ENCODE results near the gene RTP2.
A peak's percentile ranks its signal among the peaks of the same experiment; 100 is the strongest.

RTP2 gene, protein sequence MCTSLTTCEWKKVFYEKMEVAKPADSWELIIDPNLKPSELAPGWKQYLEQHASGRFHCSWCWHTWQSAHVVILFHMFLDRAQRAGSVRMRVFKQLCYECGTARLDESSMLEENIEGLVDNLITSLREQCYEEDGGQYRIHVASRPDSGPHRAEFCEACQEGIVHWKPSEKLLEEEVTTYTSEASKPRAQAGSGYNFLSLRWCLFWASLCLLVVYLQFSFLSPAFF

GRCh38 chr3:187702507-187703033 lies at the start of gene RTP2:
Gene RTP2, minus strand, starts transcription at chr3:187702557. Its CDS starts 429 bp downstream, at chr3:187702128.
- no peak for FAIRE-seq

GRCh38 chr3:187750513-187751123 lies 48.3 kb upstream of the RTP2 start:
- FAIRE-seq, result no peak

DNA sequence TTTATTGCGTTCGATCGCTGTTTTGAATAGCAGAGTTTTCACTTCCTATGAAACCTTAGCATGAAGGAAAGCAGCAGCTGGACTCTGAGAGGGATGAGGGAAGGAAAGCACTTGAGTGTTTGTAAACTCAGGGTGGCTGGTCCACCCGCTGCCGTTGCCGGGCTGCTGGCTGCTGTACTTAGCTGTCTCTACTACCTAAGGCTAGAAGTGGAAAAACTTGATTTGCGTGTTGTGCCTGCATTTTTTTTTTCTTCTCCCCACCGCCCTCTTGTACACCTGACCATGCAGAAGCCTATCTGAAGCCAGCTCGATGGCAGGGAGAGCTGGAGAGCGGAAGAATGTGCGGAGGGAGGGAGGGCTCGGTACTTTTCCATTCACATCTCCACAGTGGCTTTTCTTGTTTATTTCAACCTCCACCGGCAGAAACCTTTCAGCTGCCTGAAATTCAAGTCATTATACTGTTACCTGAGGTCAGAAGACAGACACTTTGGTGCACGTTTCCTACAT lies 47.7 kb upstream of the RTP2 start:
- FAIRE-seq, result no peak

GRCh38 chr3:187748050-187748481 lies 45.7 kb upstream of the RTP2 start:
- peak; percentile 83 for FAIRE-seq

- no peak for FAIRE-seq
Measured at GRCh38 chr3:187747506-187747905, 45.1 kb upstream of the RTP2 start.

DNA sequence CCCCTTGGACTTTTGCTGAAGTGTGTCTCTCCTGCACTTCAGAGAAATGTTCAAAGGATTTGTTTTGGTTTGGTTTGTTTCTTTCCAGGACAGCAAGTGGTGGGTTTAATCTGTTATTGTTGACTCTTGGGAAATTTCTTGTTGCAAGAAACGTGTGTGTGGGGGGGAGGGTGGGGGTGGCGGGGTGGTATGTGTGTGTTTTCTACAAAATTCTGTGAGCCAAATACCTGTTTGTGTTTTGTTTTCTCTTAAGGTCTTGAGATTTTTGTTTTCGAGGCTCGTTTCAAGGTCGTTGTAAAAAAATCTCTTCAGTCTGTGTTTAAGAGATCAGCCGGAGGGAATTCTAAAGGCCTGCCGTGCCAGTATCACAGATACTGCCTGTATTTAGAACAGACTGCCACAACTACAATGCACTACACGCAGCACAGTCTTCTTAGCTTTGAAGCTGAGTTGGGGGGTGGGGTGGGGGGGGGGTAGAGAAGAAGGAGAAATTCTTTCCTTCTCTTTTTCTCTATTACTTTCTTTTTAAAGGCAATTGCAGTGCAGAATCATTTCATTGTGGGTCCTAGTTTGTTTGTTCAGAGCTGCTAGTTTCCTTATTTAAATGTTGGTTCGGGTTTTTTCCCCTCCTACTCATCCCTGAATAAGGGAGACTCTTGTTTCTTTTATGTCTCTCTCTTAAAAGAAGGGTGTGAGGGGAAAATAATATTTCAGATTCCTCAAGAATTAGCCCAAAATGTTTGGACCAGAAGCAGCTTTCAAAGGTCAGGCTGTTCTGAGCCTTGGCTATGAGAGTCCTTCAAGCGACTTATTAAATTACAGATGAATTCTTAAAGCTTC lies 44.3 kb upstream of the RTP2 start:
- no peak for FAIRE-seq

GRCh38 chr3:187746059-187746441 lies 43.7 kb upstream of the RTP2 start:
- FAIRE-seq, result no peak

DNA sequence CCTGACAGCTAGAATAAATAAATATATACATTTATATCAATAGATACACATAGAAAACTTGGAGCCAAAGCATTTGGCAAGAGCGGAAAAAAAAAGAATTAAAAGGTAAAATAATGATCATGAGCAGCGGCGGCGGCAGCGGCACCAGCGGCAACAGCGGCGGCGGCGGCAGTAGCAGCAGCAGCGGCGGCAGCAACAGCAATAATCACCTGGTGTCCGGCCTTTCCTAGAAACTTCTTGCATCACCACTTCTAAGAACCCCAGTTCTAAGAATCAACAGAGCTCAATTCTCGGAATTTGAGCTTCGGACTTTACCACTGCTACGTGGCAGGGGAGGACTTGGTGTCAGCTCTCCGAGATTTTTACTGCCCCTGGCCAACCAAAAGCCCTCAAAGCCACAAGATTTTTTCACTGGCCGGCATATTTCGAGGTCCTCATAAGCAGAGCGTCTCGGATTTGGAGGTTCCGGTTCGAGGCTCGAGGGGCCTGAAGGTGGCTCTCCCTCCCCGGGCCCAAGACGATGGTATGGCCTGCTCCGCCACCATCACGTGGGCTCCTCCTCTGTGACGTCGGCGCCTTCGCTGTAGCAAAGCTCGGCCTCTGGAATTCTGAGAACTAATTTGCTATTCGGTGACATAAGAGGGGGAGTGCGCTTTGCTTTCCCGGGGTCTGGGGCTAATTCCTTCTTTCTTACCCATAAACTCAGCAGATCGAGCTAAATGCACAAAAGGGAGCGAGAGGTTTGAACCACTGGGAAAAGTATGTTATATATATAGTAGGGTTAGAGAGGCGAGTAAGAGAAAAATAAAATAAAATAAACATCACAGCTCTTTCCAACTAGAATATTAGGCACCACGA lies 43.1 kb upstream of the RTP2 start, which contains the start of gene BCL6:
Gene BCL6 (minus strand): TSS at position 268 of the 858 bp plus-strand sequence. CDS start 11,775 bp downstream, outside the sequence.
- peak; percentile 69 for FAIRE-seq

DNA sequence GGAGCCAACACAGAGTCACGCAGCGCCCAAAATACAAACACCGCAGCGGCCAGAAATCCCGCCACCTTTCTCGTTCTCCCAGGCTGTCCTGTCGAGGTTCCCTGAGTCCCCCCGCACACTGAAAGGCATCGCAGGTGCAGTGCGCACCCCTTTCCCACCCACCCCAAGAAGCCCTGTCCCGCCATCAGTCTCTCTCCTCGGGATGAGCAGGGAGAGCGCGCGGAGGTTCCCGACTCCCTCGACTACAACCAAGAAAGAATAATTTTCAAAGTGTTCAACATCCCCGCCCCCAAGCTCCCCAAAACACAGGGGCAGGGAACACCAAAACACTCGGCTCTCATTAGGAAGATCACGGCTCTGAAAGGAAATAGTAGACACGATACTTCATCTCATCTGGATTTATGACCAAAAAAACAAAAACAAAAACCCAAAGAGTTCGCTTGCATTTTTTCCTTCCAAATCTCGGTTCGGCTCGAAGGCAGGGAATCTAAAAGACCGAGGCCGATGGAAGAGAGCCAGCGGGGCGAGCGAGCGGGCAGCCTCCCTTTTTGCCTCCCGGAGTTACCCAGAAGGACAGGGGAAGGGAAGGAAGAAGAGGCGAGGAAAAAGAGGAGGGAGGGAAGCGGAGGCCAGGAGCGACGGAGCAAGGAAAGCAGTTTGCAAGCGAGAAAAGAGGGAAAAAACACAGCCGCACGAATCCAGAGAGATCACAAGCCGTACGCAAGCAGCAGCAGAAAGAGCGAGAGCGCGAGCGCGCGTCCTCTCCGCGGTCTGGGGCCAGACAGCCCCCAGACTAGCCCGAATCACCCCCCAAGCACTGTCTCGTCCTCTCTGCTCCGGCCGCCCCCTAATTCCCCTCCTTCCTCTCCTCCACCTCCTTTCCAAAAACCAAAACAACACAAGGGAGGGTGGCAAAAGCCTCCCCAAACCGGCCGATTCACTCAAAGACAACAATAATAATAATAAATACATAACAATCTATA lies 42.1 kb upstream of the RTP2 start:
- no peak for FAIRE-seq

DNA sequence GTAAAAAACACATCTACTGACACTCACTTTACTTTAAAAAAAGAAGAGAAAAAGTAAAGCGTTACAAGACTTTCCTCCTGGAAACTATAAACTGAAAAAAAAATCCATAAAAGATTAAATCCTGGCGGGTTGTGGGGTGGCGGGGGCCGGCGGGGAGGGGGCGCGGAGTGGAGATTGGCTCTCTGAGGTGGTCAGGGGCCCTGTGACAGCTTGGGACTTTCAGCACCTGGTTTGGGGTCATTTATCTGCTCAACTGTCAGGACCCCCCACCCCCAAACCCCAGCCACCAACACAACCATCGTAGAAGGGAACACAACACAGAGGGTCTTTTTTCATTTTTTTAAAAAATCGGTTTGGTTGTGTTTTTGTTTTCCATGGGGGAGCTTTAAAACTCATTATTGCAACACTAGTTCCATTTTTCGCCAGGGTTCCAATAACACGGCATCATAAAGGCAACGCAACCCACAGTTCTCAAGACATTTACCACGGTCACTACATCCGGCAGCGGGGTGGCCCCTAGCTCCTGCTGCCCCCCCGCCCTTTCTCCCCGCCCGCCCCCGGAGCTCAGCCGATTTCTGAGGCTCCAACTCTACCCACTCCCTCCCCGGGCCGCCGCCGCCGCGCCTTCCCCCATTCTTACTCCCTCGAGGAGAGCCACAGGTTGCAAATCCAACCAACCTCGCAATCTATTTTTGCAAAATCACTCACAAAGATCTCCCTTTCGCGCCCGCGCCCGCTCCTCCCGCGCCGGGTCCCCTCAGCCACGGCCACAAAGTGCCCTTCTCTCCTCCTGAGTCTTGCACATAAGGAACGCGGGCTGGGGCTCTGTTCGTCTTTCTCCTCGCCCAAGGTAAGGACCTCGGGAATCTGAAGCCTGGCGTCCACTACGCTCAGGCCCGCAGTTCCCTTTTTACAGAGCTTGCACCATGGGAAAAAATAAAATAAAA lies 41.1 kb upstream of the RTP2 start:
- no peak for FAIRE-seq

DNA sequence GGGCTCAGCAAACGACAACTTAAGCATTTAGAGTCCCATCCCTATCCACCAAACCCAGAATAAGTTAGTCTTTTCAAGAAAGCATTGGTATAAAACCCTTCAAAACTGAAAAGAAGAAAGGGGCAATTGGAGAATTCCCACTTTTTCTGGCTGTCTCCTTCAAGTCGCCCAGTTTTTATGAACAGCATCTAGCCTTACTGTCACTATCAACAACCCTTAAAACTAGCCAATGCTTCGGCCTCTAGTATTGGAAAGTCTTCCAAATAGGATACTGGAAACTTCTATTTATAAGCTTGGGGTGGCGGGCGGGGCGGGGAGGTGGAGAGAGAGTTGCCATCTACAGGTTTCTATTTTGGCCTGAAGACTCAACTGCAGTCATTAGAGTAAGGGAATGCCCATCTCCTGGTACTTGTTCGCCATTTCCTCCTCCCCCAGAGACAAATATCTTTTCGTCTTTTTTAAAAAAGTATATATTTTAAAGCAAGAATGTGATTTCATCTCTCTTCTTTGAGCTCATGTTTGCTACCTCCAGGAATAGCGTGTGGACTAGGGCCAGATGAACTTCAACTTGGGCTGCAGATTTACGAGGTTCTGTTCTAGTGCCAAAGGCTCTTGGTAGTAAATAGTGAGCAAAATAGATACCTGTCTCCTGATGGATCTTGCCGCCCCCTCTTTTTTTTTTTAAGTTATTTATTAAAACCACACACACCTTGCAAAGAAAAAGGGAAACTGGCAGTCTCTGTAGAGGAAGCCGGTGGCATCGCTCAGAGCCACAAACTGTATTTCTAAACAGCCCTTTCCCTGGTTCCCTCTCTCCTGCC lies 40.2 kb upstream of the RTP2 start:
- FAIRE-seq, result no peak

DNA sequence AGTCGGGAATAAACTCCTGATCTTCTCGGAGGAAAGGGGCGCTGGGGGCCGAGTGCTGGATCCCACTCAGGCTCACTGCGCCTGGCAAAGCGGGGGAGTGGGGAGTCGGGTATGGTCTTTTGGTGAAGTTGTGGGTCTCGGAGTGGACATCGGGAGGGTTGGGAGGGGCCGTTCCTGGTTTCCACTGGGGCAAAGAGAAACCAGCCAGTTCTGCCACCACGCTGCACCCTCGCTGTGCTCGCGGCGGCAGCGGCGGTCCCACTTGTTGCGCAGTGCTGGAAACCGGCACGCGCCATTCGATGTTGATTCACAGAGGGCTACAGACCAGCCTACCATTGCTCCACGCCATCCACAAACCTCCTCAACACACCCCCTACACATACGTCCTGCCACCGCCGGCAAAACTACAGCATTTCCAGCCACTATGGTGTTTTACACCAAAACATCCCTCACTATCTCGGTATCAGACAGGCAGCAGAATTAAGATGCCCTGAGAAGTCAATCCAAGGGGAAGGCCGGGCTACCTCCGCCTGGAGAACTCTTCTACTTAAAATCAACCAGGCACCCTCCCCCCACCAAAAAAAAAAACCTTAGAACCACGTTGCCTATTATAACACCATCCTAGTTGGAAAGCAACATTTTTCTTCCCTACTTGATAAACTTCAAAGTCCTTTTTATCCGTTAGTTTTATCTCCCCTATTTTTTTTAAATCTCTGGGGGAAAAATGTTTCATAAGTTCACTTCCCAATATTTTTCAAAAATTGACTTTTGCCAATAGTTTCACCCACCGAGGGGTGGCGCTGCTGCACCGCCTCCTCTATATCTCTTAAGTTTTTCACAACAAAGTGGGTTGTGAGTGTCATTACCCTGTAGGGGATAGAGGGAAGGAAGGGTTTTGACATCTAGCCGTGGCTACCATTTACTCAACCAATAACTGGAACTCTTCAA lies 39.3 kb upstream of the RTP2 start:
- FAIRE-seq, result peak; percentile 72

DNA sequence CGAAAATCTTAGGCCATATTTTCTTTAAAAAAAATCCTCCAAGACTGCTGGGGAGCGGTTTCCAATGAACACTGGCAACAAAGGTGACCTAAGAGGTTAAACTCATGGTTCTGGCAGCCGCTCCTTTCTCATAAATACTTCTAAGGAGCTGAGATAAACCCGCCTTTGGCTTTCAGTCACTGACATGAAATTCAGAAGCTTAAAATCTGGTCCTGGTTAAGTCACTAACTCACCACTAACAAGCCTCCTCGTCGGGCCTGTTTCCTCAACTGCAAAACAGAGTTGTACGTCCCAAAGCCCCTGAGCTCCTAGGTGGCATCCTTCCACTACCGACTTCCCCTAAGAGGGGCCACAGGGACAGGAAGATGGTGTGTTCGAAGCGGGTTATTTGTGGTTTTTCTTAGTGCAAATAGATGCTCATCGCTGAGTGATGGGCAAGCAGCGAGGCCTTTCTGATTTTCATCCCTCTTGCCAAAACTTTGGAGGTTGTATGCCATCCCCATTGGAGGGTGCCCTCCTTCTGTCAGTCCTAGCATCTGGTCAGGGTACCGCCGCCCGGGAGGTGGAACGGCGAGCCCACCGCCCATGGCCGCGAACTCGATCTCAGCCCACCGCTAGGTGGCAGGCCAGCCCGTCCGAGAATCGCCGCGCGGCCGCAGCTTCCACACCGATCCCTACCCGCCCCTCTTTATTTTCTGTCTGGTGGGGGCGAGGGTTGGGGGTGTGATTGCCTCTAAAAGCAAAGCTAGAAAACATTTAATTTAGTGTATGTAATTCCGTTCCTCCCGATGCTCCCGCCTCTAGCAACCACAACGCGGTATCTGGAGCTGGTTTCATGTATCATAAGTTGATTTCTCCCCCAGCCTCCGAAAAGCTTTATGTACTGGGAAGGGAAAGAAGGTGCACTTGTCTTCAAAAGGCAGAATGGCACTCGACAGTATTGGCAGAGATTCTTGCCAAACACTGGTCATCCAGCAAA lies 38.4 kb upstream of the RTP2 start:
- no peak for FAIRE-seq

GRCh38 chr3:187739561-187740332 lies 37.4 kb upstream of the RTP2 start:
- FAIRE-seq, result no peak

DNA sequence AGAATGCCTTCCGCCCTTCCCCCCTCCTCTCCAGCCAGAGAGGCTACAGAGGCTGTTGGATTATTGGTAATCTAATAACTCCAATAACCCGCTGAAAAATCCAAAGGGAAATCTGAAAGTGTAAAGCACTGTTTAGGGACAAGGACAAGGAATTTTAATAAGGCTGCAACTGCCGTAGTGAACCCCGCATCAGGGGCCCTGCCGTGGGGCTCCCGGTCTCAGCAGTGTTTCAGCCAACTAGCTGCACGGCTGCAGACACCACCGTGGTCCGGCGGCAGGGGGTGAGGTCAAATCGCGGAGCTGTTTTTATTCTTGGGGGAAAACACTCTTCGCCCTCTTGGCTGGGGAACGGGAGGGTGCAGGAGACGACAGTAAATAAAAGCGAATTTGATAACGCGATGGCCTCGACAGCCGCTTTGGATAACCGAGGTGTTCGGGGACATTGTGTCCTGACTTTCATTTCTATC lies 36.8 kb upstream of the RTP2 start:
- no peak for FAIRE-seq
